Lung (tissue), 12 donors: Measurements from ENCODE around the gene TCAIM. TPM values are rescaled to one million over a fixed set of nuclear protein-coding genes. Genes with fewer than 3 reads are reported as not detected.
"Not testable (repeated sequence)": the region's sequence is repeated elsewhere in the genome, so short reads cannot be mapped to it uniquely, and the experiment has no call there.

ENCODE experiments used
- ATAC-seq: fragments of 200-7000 bp; cut with Tn5 transposase; one replicate; pipeline ENCODE4 v1.9.1; 2020; ENCODE audit warnings: moderate number of reproducible peaks; ENCODE audit not compliant: insufficient read depth, low FRiP score
- DNase-seq, 3 donors: peaks; one replicate each; pipeline ENCODE4 v3.0.0-alpha.2; 2013 to 2017
- H3K27ac ChIP-seq, 2 donors: one replicate each; pipeline ENCODE4 v1.5.1; 2013; ENCODE audit warnings: mild to moderate bottlenecking in 2 of 2, moderate library complexity in 2 of 2, control low read depth in 1 of 2, inconsistent platforms in 1 of 2, low read depth in 1 of 2, low read length in 1 of 2
- H3K27me3 ChIP-seq, 3 donors: one replicate each; pipeline ENCODE4 v1.5.1; 2013; ENCODE audit warnings: low read length in 2 of 3; ENCODE audit not compliant: control insufficient read depth in 3 of 3, insufficient read depth in 3 of 3
- H3K36me3 ChIP-seq, 4 donors: one replicate each; pipeline ENCODE4 v1.5.1; 2013; ENCODE audit warnings: low read length in 4 of 4, mild to moderate bottlenecking in 1 of 4, moderate library complexity in 1 of 4; ENCODE audit not compliant: control insufficient read depth in 4 of 4, insufficient read depth in 4 of 4
- H3K4me1 ChIP-seq, 5 donors: one replicate each; pipeline ENCODE4 v1.5.1; 2013; ENCODE audit warnings: low read length in 5 of 5, mild to moderate bottlenecking in 2 of 5, moderate library complexity in 1 of 5; ENCODE audit not compliant: control insufficient read depth in 5 of 5, insufficient read depth in 5 of 5
- H3K4me3 ChIP-seq: one replicate; pipeline ENCODE4 v1.5.1; 2013; ENCODE audit warnings: mild to moderate bottlenecking, control low read depth, moderate library complexity
- H3K9ac ChIP-seq, 2 donors: one replicate each; pipeline ENCODE4 v1.5.1; 2013; ENCODE audit warnings: low read length in 2 of 2, control low read depth in 1 of 2; ENCODE audit not compliant: insufficient read depth in 1 of 2
- H3K9me3 ChIP-seq, 4 donors: one replicate each; pipeline ENCODE4 v1.5.1; 2013; ENCODE audit warnings: low read length in 3 of 4, mild to moderate bottlenecking in 1 of 4, moderate library complexity in 1 of 4; ENCODE audit not compliant: control insufficient read depth in 4 of 4, insufficient read depth in 3 of 4
- CTCF ChIP-seq: IDR thresholded peaks from 2 replicates; pipeline ENCODE4 v1.5.1; 2012; ENCODE audit warnings: mild to moderate bottlenecking; ENCODE audit errors: control extremely low read depth, extremely low read depth
- WGBS, 2 donors: extraction: QIAGEN DNeasy Blood & Tissue Kit; methylation state at CpG; one replicate each; pipeline ENCODE4 v1.1.7; 2013; 5-methylcytosine and 5-hydroxymethylcytosine counted together
- polyA plus RNA-seq, 2 donors: library from polyadenylated mRNA; stranded (reverse); fragments of 200-250 nt; gene quantifications; one replicate each; pipeline ENCODE4 v1.2.1, GENCODE V29; 2013
- total RNA-seq, 2 donors: library from RNA; depleted of rRNA in 1 of 2; stranded (reverse); fragments of >200 nt in 1 of 2; gene quantifications; one replicate each; pipeline ENCODE4 v1.2.1, GENCODE V29; 2014 to 2021
- donor health status: control.
- donor health status: control.
- donor health status: Bipolar disorder and iron deficiency.
- donor health status: healthy.
- donor health status: DM: yes; HTN: yes; CAD: no.

The TCAIM gene
- total and polyA plus RNA-seq, 4 donors, result 14.4 to 42.1 (median 18.9) TPM

DNA sequence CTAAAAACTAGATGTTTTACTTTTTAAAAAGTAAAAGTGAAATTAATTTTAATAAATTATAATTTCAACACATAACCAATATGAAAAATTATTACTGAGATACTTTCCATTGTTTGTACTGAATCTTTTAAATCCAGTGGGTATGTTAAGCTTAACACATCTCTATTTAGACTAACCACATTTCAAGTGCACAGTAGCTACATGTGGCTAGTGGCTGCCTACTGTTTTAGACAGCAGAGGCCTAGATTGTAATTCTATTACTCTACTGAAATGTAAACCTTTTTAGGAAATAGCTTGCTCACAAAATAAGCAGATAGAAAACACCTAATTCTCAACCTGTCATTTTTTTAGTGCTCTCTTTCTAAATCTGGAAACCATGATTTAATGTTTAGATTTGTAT, 4.9 kb downstream of the TCAIM start:
- peaks cover 2 to 21% (median 4%) of the 10 kb centered on the region in 5 donors for H3K4me1 ChIP-seq
- TF ChIP-seq CTCF, result no peak

GRCh38 chr3:44346590-44346989, 8.0 kb downstream of the TCAIM start:
- peak overlapping the region in 1 of 2 donors; percentile 59 for H3K27ac ChIP-seq
- peaks cover 0 to 12% (median 2%) of the 10 kb centered on the region in 5 donors for H3K4me1 ChIP-seq
- not testable (repeated sequence) for H3K9ac ChIP-seq, H3K27me3 ChIP-seq, H3K4me3 ChIP-seq, ATAC-seq, DNase-seq, H3K36me3 ChIP-seq, H3K9me3 ChIP-seq
- 60 to 62% methylated on average over 6 of the region's 6 CpGs for WGBS, 2 donors

More for the DNA sequence above, 4.9 kb downstream of the TCAIM start:
- no peak for DNase-seq
- Histone ChIP-seq H3K9me3 (no peaks in the 10 kb centered on the region), H3K27ac (no peak overlapping the region), H3K36me3 (no peaks in the 10 kb centered on the region), H3K27me3 (no peaks in the 10 kb centered on the region), H3K4me3 (no peak overlapping the region), H3K9ac (no peak overlapping the region)
- ATAC-seq, result no peak

DNA sequence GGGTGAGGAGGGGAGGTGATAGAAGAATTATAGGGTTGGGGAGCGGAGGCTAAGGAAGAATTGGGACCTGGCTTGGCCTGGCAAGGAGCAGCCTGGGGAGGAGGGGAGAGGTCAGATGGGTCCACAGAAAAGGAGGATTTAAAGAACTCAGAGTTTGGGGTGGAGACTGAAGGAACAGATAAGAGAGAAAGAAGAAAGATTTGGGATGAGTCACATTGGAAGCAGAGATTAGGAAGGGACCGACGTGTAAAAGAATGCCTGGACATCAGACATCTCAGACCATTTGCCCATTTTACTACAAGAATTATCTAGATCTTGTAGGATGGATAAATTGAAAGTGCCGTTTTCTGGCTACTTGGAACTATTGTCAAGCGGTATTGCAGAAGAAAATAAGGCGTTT, 10.4 kb downstream of the TCAIM start:
- 90 to 95% methylated on average over 6 of the region's 6 CpGs for WGBS, 2 donors
- Histone ChIP-seq H3K36me3 (no peaks in the 10 kb centered on the region), H3K9me3 (no peaks in the 10 kb centered on the region), H3K4me3 (no peak overlapping the region), H3K27me3 (no peaks in the 10 kb centered on the region), H3K9ac (no peak overlapping the region), H3K27ac (no peak overlapping the region), H3K4me1 (peaks cover 0 to 2% (median 0%) of the 10 kb centered on the region in 5 donors)
- TF ChIP-seq CTCF, result no peak
- no peak for ATAC-seq
- no peak for DNase-seq

- H3K4me1 ChIP-seq, result peaks cover 0 to 5% (median 0%) of the 10 kb centered on the region in 5 donors
- H3K4me3 ChIP-seq, result no peak overlapping the region
- no peak for DNase-seq
- no peak for TF ChIP-seq CTCF
- no peaks in the 10 kb centered on the region for H3K9me3 ChIP-seq
- no peak overlapping the region for H3K9ac ChIP-seq
- no peak for ATAC-seq
- WGBS, 2 donors, result 98 to 100% methylated on average over 1 of the region's 1 CpG
- H3K27ac ChIP-seq, result no peak overlapping the region
- H3K36me3 ChIP-seq, result peaks cover 0 to 1% (median under 1%) of the 10 kb centered on the region in 4 donors
- H3K27me3 ChIP-seq, result no peaks in the 10 kb centered on the region
Observed at GRCh38 chr3:44353355-44353924, 14.9 kb downstream of the TCAIM start.
